Smooth muscle cell (in vitro differentiated cells): Measurements from ENCODE around the gene HS3ST3B1. TPM values are rescaled to one million over a fixed set of nuclear protein-coding genes. Genes with fewer than 3 reads are reported as not detected.
A peak's percentile ranks its signal among the peaks of the same experiment; 100 is the strongest.

Experiments used
- DNase-seq: peaks from one replicate; lab custom pipeline; 2025; ENCODE audit not compliant: unreplicated experiment; lab: John Stamatoyannopoulos, UW
- H2AFZ ChIP-seq: fragments of 200-600 bp; sonication (generic); 2 replicates; pipeline ENCODE4 v1.6.0; 2016; ENCODE audit warnings: antibody characterized with exemption, low read depth, mild to moderate bottlenecking
- H3F3A ChIP-seq: fragments of 200-600 bp; sonication (generic); 2 replicates; pipeline ENCODE4 v1.6.0; 2017; ENCODE audit warnings: antibody characterized with exemption, low read depth
- H3K27ac ChIP-seq: fragments of 200-600 bp; sonication (generic); 2 replicates; pipeline ENCODE4 v1.5.1; 2016; ENCODE audit warnings: low read depth, mild to moderate bottlenecking
- H3K27me3 ChIP-seq: fragments of 200-600 bp; sonication (generic); 2 replicates; pipeline ENCODE4 v1.6.1; 2016; ENCODE audit warnings: low read depth, mild to moderate bottlenecking
- H3K36me3 ChIP-seq: fragments of 200-600 bp; sonication (generic); 2 replicates; pipeline ENCODE4 v1.5.1; 2016; ENCODE audit warnings: low read depth
- H3K4me1 ChIP-seq: fragments of 200-600 bp; sonication (generic); 2 replicates; pipeline ENCODE4 v1.5.1; 2016; ENCODE audit warnings: low read depth
- H3K4me2 ChIP-seq: fragments of 200-600 bp; sonication (generic); 2 replicates; pipeline ENCODE4 v1.6.0; 2016; ENCODE audit warnings: mild to moderate bottlenecking
- H3K4me3 ChIP-seq: fragments of 200-600 bp; sonication (generic); 2 replicates; pipeline ENCODE4 v1.5.1; 2016; ENCODE audit warnings: mild to moderate bottlenecking
- H3K79me2 ChIP-seq: fragments of 200-600 bp; sonication (generic); 2 replicates; pipeline ENCODE4 v1.6.0; 2016; ENCODE audit warnings: low read depth, mild to moderate bottlenecking
- H3K9ac ChIP-seq: fragments of 200-600 bp; sonication (generic); 2 replicates; pipeline ENCODE4 v1.6.0; 2016; ENCODE audit warnings: low read depth
- H3K9me3 ChIP-seq: fragments of 200-600 bp; sonication (generic); replicated peaks from 2 replicates; pipeline ENCODE4 v1.5.1; 2016; ENCODE audit warnings: low read depth
- H4K20me1 ChIP-seq: fragments of 200-600 bp; sonication (generic); 2 replicates; pipeline ENCODE4 v1.6.0; 2016; ENCODE audit warnings: low read depth
- WGBS: methylation state at CpG from one replicate; pipeline ENCODE4 v1.1.7; 2016; ENCODE audit warnings: low lambda C conversion rate; 5-methylcytosine and 5-hydroxymethylcytosine counted together
- polyA plus RNA-seq: library from polyadenylated mRNA; unstranded; fragments of >200 nt; fragmentation: Nextera tagmentation; extraction: Ambion mirVana; gene quantifications from 2 replicates; pipeline ENCODE4 v1.2.1, GENCODE V29; 2016
- total RNA-seq: library from RNA; depleted of rRNA; stranded (reverse); fragments of >200 nt; gene quantifications from 2 replicates; pipeline ENCODE4 v1.2.3, GENCODE V29; 2014
- TF ChIP-seq, protein P1 (sequence below): fragments of 200-600 bp; sonication (generic); IDR thresholded peaks from 2 replicates; pipeline ENCODE4 v1.5.1; 2017; ENCODE audit warnings: borderline replicate concordance, mild to moderate bottlenecking, antibody characterized with exemption; ENCODE audit not compliant: insufficient read depth, poor library complexity, severe bottlenecking

Gene HS3ST3B1
- total and polyA plus RNA-seq, 2 experiments from 2014 or later = 11.3 to 17.3 TPM

DNA sequence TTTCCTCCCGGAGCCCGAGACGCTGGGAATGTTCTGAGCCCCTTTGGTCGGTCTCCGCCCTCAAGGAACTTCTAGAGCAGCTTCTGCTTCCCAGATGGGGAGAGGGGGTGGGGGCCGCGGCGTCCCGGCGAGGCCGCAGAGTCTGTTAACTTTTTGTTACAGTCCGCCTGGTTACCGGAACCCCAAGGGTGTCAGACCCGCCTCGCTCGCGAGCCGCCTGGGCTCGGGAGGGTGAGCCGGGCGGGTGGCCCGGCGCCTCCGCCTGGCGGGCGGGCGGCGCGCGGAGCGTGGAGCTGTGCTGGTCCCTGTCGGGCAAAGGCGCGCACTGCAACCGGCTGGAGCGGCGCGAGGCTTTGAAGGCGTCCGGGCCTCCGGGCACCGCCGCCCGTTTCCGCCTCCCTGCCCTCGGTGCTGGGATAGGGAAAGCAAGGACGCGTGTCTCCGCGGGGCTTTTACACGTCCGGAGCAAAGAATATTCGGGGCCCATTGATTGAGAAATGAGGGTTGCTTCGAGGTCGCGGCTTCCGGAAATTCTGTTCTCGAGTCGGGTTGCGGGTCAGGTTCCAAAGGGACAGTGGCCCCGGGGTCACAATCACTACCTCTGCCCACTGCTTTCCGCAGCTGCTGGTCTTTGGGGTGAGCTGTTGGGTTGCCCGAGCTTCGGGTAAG, 1.7 kb downstream of the HS3ST3B1 start:
- peak; percentile 71 for DNase-seq
- Histone ChIP-seq H3F3A (peaks cover under 1% of the 10 kb centered on the region), H3K36me3 (no peaks in the 10 kb centered on the region), H3K27me3 (peaks cover 17% of the 10 kb centered on the region), H3K9me3 (no peaks in the 10 kb centered on the region), H3K27ac (peak overlapping the region; percentile 34), H3K4me2 (peak overlapping the region; percentile 98), H2AFZ (peak overlapping the region; percentile 91), H3K4me1 (peaks cover 45% of the 10 kb centered on the region), H3K79me2 (peaks cover 63% of the 10 kb centered on the region), H4K20me1 (peaks cover 50% of the 10 kb centered on the region), H3K4me3 (peak overlapping the region; percentile 84), H3K9ac (peak overlapping the region; percentile 67)
- TF ChIP-seq, protein P1, sequence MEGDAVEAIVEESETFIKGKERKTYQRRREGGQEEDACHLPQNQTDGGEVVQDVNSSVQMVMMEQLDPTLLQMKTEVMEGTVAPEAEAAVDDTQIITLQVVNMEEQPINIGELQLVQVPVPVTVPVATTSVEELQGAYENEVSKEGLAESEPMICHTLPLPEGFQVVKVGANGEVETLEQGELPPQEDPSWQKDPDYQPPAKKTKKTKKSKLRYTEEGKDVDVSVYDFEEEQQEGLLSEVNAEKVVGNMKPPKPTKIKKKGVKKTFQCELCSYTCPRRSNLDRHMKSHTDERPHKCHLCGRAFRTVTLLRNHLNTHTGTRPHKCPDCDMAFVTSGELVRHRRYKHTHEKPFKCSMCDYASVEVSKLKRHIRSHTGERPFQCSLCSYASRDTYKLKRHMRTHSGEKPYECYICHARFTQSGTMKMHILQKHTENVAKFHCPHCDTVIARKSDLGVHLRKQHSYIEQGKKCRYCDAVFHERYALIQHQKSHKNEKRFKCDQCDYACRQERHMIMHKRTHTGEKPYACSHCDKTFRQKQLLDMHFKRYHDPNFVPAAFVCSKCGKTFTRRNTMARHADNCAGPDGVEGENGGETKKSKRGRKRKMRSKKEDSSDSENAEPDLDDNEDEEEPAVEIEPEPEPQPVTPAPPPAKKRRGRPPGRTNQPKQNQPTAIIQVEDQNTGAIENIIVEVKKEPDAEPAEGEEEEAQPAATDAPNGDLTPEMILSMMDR = peak; percentile 95
- WGBS = under 1% methylated on average over 48 of the region's 64 CpGs

DNA sequence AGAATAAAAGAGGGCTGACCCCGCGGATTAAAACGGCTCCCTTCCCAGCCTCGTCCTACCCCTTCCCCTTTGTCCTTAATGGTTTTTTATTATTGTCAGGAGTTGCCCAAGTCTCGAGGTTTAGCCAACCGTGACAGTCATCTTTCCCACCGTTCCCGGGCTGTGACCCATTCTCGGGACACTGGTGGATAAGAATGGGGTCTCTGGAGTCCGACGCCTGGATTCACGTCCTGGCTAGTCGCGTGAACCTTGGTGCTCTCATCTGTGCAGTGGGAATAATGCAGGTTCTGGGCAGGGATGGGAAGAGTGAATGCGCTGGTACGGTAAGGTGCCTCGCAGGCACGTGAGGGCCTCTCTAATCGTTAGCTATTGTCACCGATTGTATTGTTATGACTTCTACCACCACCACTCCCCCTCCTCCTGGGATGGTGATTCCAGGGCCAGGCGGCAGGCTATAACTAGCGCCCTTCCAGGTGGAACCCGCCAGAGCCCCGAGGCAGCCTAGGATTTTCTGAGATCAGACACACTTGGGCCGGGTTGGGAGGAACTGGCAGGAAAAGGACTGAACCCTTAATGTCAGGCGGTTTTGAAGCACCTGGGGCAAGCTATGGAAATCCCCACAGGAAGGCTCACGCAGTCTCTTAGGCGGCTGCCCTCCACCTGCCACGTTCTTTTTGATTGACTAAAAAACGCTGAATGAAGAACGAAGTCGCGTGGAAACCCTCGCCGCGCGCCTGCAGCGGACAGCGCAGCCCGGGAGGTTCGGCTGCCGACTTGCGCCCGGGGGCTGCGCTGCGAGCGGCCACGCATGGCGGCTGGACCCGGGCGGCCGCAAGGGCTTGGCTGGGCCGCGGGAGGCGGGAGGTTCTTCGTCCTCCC, 2.7 kb downstream of the HS3ST3B1 start:
- Histone ChIP-seq H3K9me3 (no peaks in the 10 kb centered on the region), H4K20me1 (peaks cover 53% of the 10 kb centered on the region), H2AFZ (peak overlapping the region; percentile 74), H3K27me3 (peaks cover 7% of the 10 kb centered on the region), H3K4me1 (peaks cover 46% of the 10 kb centered on the region), H3K4me3 (peak overlapping the region; percentile 84), H3K4me2 (peak overlapping the region; percentile 98), H3K79me2 (peaks cover 71% of the 10 kb centered on the region), H3K27ac (no peak overlapping the region), H3K9ac (peak overlapping the region; percentile 39), H3K36me3 (no peaks in the 10 kb centered on the region), H3F3A (peaks cover 4% of the 10 kb centered on the region)
- TF ChIP-seq, protein P1 = no peak
- WGBS = 2% methylated on average over 55 of the region's 56 CpGs
- DNase-seq = no peak

DNA sequence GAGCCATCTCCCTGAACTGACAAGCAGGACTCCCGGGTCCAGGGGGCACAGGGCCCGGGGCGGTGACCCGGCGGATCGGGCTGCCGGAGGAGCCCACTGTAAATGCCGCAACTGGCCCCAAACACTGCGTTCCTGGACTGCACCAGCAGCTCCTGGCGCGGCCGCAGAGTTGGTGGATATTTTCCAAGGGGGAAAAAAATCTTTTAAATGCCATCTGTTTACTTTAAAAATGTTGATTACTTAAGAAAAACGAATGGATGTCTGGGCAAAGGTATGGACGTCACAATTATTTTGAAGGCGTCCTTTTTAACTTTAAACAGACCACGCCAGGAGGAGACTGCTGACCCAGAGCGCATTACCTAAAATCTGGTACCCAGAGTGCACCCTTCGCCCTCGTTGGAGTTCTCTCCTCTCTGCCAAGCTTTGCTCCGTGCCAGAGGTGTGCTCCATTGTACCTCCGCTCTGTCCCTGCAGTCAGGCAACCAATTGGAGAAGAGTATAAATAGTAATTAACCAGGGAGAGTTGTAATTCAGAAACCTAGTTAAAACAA, 3.4 kb downstream of the HS3ST3B1 start:
- Histone ChIP-seq H3K4me3 (peak overlapping the region; percentile 84), H3K4me1 (peaks cover 43% of the 10 kb centered on the region), H3K27ac (no peak overlapping the region), H3K4me2 (peak overlapping the region; percentile 98), H3K79me2 (peaks cover 74% of the 10 kb centered on the region), H3K27me3 (no peaks in the 10 kb centered on the region), H4K20me1 (peaks cover 57% of the 10 kb centered on the region), H2AFZ (peak overlapping the region; percentile 9), H3K9me3 (no peaks in the 10 kb centered on the region), H3K9ac (no peak overlapping the region), H3F3A (peaks cover 4% of the 10 kb centered on the region), H3K36me3 (no peaks in the 10 kb centered on the region)
- no peak for DNase-seq
- TF ChIP-seq, protein P1 = no peak
- WGBS = 14% methylated on average over 21 of the region's 21 CpGs
